ENCODE results near the gene NIPBL.
"Not testable (repeated sequence)": the region's sequence is repeated elsewhere in the genome, so short reads cannot be mapped to it uniquely, and the experiment has no call there.

The NIPBL gene

GRCh38 chr5:36841677-36842076, 34.9 kb upstream of the NIPBL start:
- no peak for DNase-seq (ENCODE audit: extremely low spot score)
- no peak for TF ChIP-seq ELF4 (IDR thresholded peaks at IDR 0.05)
- no peak for TF ChIP-seq FOXA1 (IDR thresholded peaks at IDR 0.05)
- no peak for TF ChIP-seq ARNT (IDR thresholded peaks at IDR 0.05)
- TF ChIP-seq CTBP1 (IDR thresholded peaks at IDR 0.05; ENCODE audit: borderline replicate concordance) = no peak
- no peak for TF ChIP-seq BHLHE40 (IDR thresholded peaks at IDR 0.05; ENCODE audit: borderline replicate concordance)
- TF ChIP-seq HDGF (IDR thresholded peaks at IDR 0.05; ENCODE audit: borderline replicate concordance) = no peak
- no peak for TF ChIP-seq FOXM1 (IDR thresholded peaks at IDR 0.05; ENCODE audit: borderline replicate concordance)
- no peak for TF ChIP-seq TARDBP (IDR thresholded peaks at IDR 0.05)
- TF ChIP-seq FOXK2 (IDR thresholded peaks at IDR 0.05) = no peak
- TF ChIP-seq NFRKB (IDR thresholded peaks at IDR 0.05) = no peak
- TF ChIP-seq SP1 (IDR thresholded peaks at IDR 0.05) = no peak
- no peak for TF ChIP-seq LEF1 (IDR thresholded peaks at IDR 0.05; ENCODE audit: borderline replicate concordance)
- no peak for TF ChIP-seq SUZ12 (IDR thresholded peaks at IDR 0.05)
- no peak for TF ChIP-seq ZNF384 (IDR thresholded peaks at IDR 0.05)
- no peak for TF ChIP-seq PKNOX1 (IDR thresholded peaks at IDR 0.05)
- ChIA-PET POLR2A (no interaction called here), CTCF (no interaction called here)

GRCh38 chr5:36842087-36842486, 34.5 kb upstream of the NIPBL start:
- ChIA-PET POLR2A (no interaction called here), CTCF (no interaction called here)
- no peak for TF ChIP-seq L3MBTL2 (conservative IDR thresholded peaks at IDR 0.05)
- TF ChIP-seq TARDBP (IDR thresholded peaks at IDR 0.05) = no peak
- TF ChIP-seq BHLHE40 (IDR thresholded peaks at IDR 0.05; ENCODE audit: borderline replicate concordance) = no peak
- TF ChIP-seq LEF1 (IDR thresholded peaks at IDR 0.05; ENCODE audit: borderline replicate concordance) = no peak
- no peak for TF ChIP-seq ELF4 (IDR thresholded peaks at IDR 0.05)
- no peak for DNase-seq (ENCODE audit: extremely low spot score)

DNA sequence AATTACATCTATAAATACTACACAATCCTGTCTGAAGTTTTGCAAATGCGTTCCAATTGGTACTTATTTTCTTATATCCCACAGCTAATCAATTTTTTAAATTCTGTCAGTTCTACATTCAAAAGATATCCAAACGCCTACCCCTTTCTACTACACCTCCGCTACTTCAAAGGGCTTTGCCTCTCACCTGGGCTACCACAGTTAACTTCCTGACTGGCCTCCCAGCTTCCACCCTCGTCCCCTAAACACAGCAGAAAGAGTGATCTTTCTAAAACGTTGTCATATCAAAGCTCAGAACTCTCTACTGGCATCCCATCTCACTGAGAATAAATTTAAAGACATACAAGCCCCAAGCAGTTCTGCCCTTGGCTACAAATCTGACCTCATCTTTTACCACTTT, 32.3 kb upstream of the NIPBL start:
- ChIA-PET CTCF (no interaction called here), POLR2A (no interaction called here)
- TF ChIP-seq ELF4 (IDR thresholded peaks at IDR 0.05) (no peak), FOXK2 (IDR thresholded peaks at IDR 0.05) (no peak), ZNF384 (IDR thresholded peaks at IDR 0.05) (no peak), LEF1 (IDR thresholded peaks at IDR 0.05; ENCODE audit: borderline replicate concordance) (no peak)
- DNase-seq (ENCODE audit: extremely low spot score) = no peak

GRCh38 chr5:36848545-36848944, 28.0 kb upstream of the NIPBL start:
- POLR2A ChIA-PET; CTCF ChIA-PET; DNase-seq (ENCODE audit: extremely low spot score): not testable (repeated sequence)

DNA sequence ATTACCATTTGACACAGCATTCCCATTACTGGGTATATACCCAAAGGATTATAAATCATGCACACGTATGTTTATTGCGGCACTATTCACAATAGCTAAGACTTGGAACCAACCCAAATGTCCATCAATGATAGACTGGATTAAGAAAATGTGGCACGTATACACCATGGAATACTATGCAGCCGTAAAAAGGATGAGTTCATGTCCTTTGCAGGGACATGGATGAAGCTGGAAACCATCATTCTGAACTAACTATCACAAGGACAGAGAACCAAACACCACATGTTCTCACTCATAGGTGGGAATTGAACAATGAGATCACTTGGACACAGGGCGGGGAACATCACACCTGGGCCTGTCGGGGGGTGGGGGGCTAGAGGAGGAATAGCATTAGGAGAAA, 23.7 kb upstream of the NIPBL start:
- POLR2A ChIA-PET = interaction anchor here (1.2 kb wide), 1 partner anchor 108 kb away, joined by 3 read pairs; no protein-coding TSS in a partner anchor
- CTCF ChIA-PET; DNase-seq (ENCODE audit: extremely low spot score): not testable (repeated sequence)

DNA sequence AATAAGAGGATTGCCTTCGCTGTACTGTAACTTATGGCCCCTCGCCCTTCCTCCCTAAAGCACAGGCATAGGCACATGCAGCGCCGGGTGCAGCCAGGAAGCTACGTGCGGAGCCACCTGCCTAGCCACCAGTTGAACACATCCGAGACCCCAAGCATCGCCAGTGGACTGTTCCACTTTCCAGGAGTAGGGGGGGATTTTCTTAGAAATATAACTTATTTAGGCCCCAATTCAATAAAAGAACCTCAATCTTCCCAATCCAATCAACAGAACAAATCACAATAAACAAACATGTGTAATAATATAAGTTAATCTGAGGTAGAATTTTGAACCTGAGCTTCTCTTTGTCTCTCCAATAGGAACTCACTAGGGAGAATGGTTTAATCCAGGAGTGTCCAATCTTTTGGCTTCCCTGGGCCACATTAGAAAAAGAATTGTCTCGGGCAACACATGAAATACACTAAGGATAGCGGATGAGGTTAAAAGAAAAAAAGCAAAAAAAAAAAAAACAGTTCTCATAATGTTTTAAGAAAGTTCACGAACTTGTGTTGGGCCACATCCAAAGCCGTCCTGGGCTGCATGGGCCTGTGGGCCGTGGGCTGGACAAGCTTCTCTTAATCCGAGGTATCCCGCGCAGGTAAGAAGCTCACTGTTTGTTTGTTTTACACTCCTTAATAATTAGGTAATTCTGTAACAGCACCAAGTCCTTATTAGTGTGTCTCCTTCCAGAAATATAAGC, 22.0 kb upstream of the NIPBL start:
- ChIA-PET POLR2A (no interaction called here), CTCF (no interaction called here)
- TF ChIP-seq ARNT (IDR thresholded peaks at IDR 0.05) (no peak), L3MBTL2 (conservative IDR thresholded peaks at IDR 0.05) (no peak), FOXM1 (IDR thresholded peaks at IDR 0.05; ENCODE audit: borderline replicate concordance) (no peak), ELF4 (IDR thresholded peaks at IDR 0.05) (no peak), BHLHE40 (IDR thresholded peaks at IDR 0.05; ENCODE audit: borderline replicate concordance) (no peak), ZNF384 (IDR thresholded peaks at IDR 0.05) (no peak), NFRKB (IDR thresholded peaks at IDR 0.05) (no peak), TARDBP (IDR thresholded peaks at IDR 0.05) (no peak), HDGF (IDR thresholded peaks at IDR 0.05; ENCODE audit: borderline replicate concordance) (no peak), SP1 (IDR thresholded peaks at IDR 0.05) (no peak), FOXA1 (IDR thresholded peaks at IDR 0.05) (no peak), CTBP1 (IDR thresholded peaks at IDR 0.05; ENCODE audit: borderline replicate concordance) (no peak), SUZ12 (IDR thresholded peaks at IDR 0.05) (no peak), FOXK2 (IDR thresholded peaks at IDR 0.05) (no peak), PKNOX1 (IDR thresholded peaks at IDR 0.05) (no peak), LEF1 (IDR thresholded peaks at IDR 0.05; ENCODE audit: borderline replicate concordance) (no peak)
- no peak for DNase-seq (ENCODE audit: extremely low spot score)

- POLR2A ChIA-PET = no interaction called here
- no peak for TF ChIP-seq PKNOX1 (IDR thresholded peaks at IDR 0.05)
- TF ChIP-seq FOXK2 (IDR thresholded peaks at IDR 0.05) = no peak
- TF ChIP-seq LEF1 (IDR thresholded peaks at IDR 0.05; ENCODE audit: borderline replicate concordance) = no peak
- no peak for TF ChIP-seq ARNT (IDR thresholded peaks at IDR 0.05)
- no peak for TF ChIP-seq ZNF384 (IDR thresholded peaks at IDR 0.05)
- no peak for TF ChIP-seq TARDBP (IDR thresholded peaks at IDR 0.05)
- no peak for TF ChIP-seq NFRKB (IDR thresholded peaks at IDR 0.05)
- no peak for TF ChIP-seq L3MBTL2 (conservative IDR thresholded peaks at IDR 0.05)
- no peak for TF ChIP-seq SP1 (IDR thresholded peaks at IDR 0.05)
- no peak for TF ChIP-seq FOXA1 (IDR thresholded peaks at IDR 0.05)
- TF ChIP-seq CTBP1 (IDR thresholded peaks at IDR 0.05; ENCODE audit: borderline replicate concordance) = no peak
- TF ChIP-seq HDGF (IDR thresholded peaks at IDR 0.05; ENCODE audit: borderline replicate concordance) = no peak
- no peak for TF ChIP-seq ELF4 (IDR thresholded peaks at IDR 0.05)
- TF ChIP-seq FOXM1 (IDR thresholded peaks at IDR 0.05; ENCODE audit: borderline replicate concordance) = no peak
- TF ChIP-seq SUZ12 (IDR thresholded peaks at IDR 0.05) = no peak
- TF ChIP-seq BHLHE40 (IDR thresholded peaks at IDR 0.05; ENCODE audit: borderline replicate concordance) = no peak
- DNase-seq (ENCODE audit: extremely low spot score) = no peak
- CTCF ChIA-PET = no interaction called here
These were observed 21.5 kb upstream of the NIPBL start for GRCh38 chr5:36855141-36855495.

Data from HEK293T (cell line).